Esophagus muscularis mucosa (tissue), 4 donors: ENCODE results near the gene APPL2. TPM values are rescaled to one million over a fixed set of nuclear protein-coding genes. Genes with fewer than 3 reads are reported as not detected.

ENCODE experiments used
- DNase-seq: peaks from one replicate; pipeline ENCODE4 v3.0.0-alpha.2; 2017; ENCODE audit errors: extremely low spot score
- H3K27ac ChIP-seq, 4 donors: fragments of 200-600 bp; sonication (generic); replicated peaks in 1 of 4; 1 replicate in 3 of 4; 2 replicates in 1 of 4; pipeline ENCODE4 v1.5.1; 2016 to 2019; ENCODE audit warnings: mild to moderate bottlenecking in 1 of 4
- H3K27me3 ChIP-seq, 4 donors: fragments of 200-600 bp; sonication (generic); one replicate each; pipeline versions ENCODE4 v1.5.1 to v1.6.0; 2016 to 2019
- H3K36me3 ChIP-seq, 4 donors: fragments of 200-600 bp; sonication (generic); one replicate each; pipeline ENCODE4 v1.5.1; 2016 to 2019
- H3K4me1 ChIP-seq, 4 donors: fragments of 200-600 bp; sonication (generic); one replicate each; pipeline ENCODE4 v1.5.1; 2016 to 2019
- H3K4me3 ChIP-seq, 4 donors: fragments of 200-600 bp; sonication (generic); 1 replicate in 2 of 4; 2 replicates in 2 of 4; pipeline ENCODE4 v1.5.1; 2016 to 2019; ENCODE audit warnings: mild to moderate bottlenecking in 4 of 4, moderate library complexity in 1 of 4
- H3K9me3 ChIP-seq, 4 donors: fragments of 200-600 bp; sonication (generic); 1 replicate in 3 of 4; 2 replicates in 1 of 4; pipeline ENCODE4 v1.5.1; 2016 to 2019
- CTCF ChIP-seq, 3 experiments: fragments of 200-600 bp in 2 of 3; fragments of 450-650 bp in 1 of 3; sonication (generic) in 2 of 3; IDR thresholded peaks; one replicate each; pipeline ENCODE4 v1.5.1; 2017 to 2019; ENCODE audit warnings: antibody characterized with exemption in 3 of 3, mild to moderate bottlenecking in 2 of 3, moderate library complexity in 1 of 3
- EP300 ChIP-seq: sonication (generic); formaldehyde crosslinking; IDR thresholded peaks from one replicate; pipeline ENCODE4 v1.6.1; 2017; ENCODE audit warnings: antibody characterized with exemption
- POLR2A ChIP-seq: fragments of 450-650 bp; IDR thresholded peaks from one replicate; pipeline ENCODE4 v1.6.1; 2017; ENCODE audit warnings: antibody characterized with exemption, moderate library complexity, mild to moderate bottlenecking, low read depth
- POLR2AphosphoS5 ChIP-seq, 2 donors: sonication (generic); formaldehyde crosslinking; IDR thresholded peaks; one replicate each; pipeline ENCODE4 v1.6.1; 2017; ENCODE audit warnings: antibody characterized with exemption in 2 of 2
- WGBS: methylation state at CpG from one replicate; pipeline ENCODE4 v1.1.5; 2018; 5-methylcytosine and 5-hydroxymethylcytosine counted together
- intact Hi-C: fragments of 100-400 bp; cut with DNase I; formaldehyde crosslinking; loops from one replicate; pipeline ENCODE4 v1.15.1; 2023
- total RNA-seq, 4 donors: library from RNA; depleted of rRNA; stranded (reverse); fragments of >200 nt; gene quantifications; one replicate each; pipeline versions ENCODE4 v1.1.0 to v1.2.1, GENCODE V29; 2016

Gene APPL2
- total RNA-seq, 4 donors from 2014 or later = 16.6 to 30.0 (median 23.3) TPM

DNA sequence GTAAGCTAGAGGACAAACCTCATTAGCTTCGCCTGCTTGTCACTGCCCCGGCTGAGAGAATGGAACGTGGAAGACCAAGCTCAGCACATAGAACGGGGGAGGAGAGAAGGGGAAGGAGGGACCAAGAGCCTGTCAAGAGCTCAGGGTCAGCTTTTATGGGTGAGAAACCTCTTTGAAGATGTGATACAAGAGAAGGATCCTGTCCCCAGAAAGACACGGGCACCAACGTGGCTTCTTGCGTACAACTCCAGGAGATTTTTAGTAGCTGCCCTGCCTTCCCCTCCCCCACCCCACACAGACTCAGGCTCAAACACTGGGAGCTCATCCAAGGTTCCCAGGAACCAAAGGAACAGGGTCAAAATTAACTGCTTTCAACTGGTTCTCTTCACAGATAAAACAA, 34.7 kb downstream of the APPL2 start:
- no peak overlapping the region for H3K4me3 ChIP-seq
- H3K4me1 ChIP-seq = peaks cover 0 to 11% (median 2%) of the 10 kb centered on the region in 4 donors
- no peaks in the 10 kb centered on the region for H3K9me3 ChIP-seq
- intact Hi-C loops = no loop called here
- H3K36me3 ChIP-seq = peaks cover 40 to 92% (median 83%) of the 10 kb centered on the region in 4 donors
- DNase-seq = no peak
- WGBS = 81% methylated on average over 7 of the region's 7 CpGs
- H3K27me3 ChIP-seq = no peaks in the 10 kb centered on the region
- no peak overlapping the region for H3K27ac ChIP-seq
- no peak for TF ChIP-seq POLR2A
- no peak for TF ChIP-seq EP300
- no peak for TF ChIP-seq POLR2AphosphoS5 (IDR thresholded peaks at IDR 0.05)

DNA sequence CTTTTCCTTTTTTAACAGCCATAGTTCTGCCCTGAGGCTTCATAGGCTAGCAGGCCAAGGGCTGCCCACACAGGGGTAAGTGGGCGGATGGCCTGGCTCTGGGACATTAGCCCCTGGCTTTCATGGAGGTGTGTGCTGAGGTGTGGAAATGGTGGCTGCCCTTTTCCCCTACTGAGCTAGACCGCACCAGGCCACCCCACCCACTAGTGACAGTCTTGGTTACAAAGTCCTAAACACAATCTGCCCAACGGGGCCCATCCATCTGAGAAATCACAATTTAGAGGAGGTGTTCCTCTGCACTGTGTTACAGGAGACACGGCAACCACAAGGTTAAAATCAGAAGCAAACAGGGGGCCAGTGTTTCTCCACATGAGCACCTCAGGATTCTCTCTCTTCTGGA, 35.6 kb downstream of the APPL2 start:
- no peaks in the 10 kb centered on the region for H3K9me3 ChIP-seq
- H3K27me3 ChIP-seq = no peaks in the 10 kb centered on the region
- TF ChIP-seq POLR2AphosphoS5 (IDR thresholded peaks at IDR 0.05) (no peak), POLR2A (no peak), CTCF (IDR thresholded peaks at IDR 0.05) (no peak), EP300 (no peak)
- intact Hi-C loops = no loop called here
- H3K27ac ChIP-seq = no peak overlapping the region
- H3K4me1 ChIP-seq = peaks cover 0 to 11% (median 2%) of the 10 kb centered on the region in 4 donors
- 100% methylated on average over 4 of the region's 4 CpGs for WGBS
- DNase-seq = no peak
- peaks cover 34 to 90% (median 79%) of the 10 kb centered on the region in 4 donors for H3K36me3 ChIP-seq
- H3K4me3 ChIP-seq = no peak overlapping the region

DNA sequence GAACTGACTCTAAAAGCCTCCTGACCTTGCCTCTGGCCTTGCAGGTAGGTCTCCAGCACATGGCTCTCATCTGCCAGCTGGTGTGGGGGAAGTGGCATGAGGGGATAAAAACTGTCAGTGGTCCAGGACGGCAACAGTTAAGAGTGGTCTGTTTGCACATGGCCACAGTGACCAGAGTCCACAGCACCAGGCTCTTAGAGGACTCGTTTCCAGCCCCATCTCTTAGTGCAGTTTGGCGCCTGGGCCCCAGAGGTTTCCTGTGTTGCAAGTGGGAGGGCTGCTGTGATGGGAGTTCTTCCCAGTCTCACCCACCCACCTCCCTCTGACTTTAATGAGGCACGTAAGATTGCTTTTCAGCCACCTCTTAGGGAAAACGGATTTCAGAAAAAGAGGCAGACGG, 37.0 kb downstream of the APPL2 start:
- Histone ChIP-seq H3K4me1 (peaks cover 0 to 11% (median 2%) of the 10 kb centered on the region in 4 donors), H3K4me3 (no peak overlapping the region), H3K36me3 (peaks cover 29 to 90% (median 79%) of the 10 kb centered on the region in 4 donors), H3K9me3 (no peaks in the 10 kb centered on the region), H3K27me3 (no peaks in the 10 kb centered on the region), H3K27ac (no peak overlapping the region)
- TF ChIP-seq POLR2AphosphoS5 (IDR thresholded peaks at IDR 0.05) = no peak
- TF ChIP-seq CTCF (IDR thresholded peaks at IDR 0.05) = no peak
- no peak for TF ChIP-seq EP300
- TF ChIP-seq POLR2A = no peak
- no peak for DNase-seq
- intact Hi-C loops = no loop called here
- WGBS = 82% methylated on average over 6 of the region's 6 CpGs

GRCh38 chr12:105196090-105196489, 39.9 kb downstream of the APPL2 start:
- 95% methylated on average over 6 of the region's 6 CpGs for WGBS
- peaks cover 25 to 93% (median 82%) of the 10 kb centered on the region in 4 donors for H3K36me3 ChIP-seq

DNA sequence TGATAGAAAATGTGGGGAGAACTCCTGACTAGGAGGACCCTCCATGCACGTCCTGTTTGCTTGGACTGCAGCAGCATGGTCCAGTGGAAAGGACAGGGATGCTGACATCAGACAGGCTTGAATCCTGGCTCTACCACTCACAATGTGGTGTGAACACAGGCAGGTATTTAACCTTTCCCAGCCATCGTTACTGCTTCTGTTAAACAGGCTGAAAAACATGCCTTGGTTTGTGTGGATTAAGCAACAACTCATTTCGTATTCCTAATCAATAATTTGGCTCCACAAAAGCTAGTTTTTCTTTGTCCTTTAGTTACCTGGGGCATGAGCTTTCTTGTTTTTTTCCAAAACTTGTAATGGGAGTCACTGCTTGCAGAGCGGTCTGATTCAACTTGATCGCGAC, 41.0 kb downstream of the APPL2 start:
- Histone ChIP-seq H3K36me3 (peaks cover 25 to 96% (median 89%) of the 10 kb centered on the region in 4 donors), H3K27ac (no peak overlapping the region), H3K9me3 (no peaks in the 10 kb centered on the region), H3K4me3 (no peak overlapping the region), H3K27me3 (no peaks in the 10 kb centered on the region), H3K4me1 (no peaks in the 10 kb centered on the region)
- DNase-seq = no peak
- WGBS = 85% methylated on average over 6 of the region's 6 CpGs
- intact Hi-C loops = no loop called here
- TF ChIP-seq POLR2A = no peak
- TF ChIP-seq CTCF (IDR thresholded peaks at IDR 0.05) = no peak
- TF ChIP-seq POLR2AphosphoS5 (IDR thresholded peaks at IDR 0.05) = no peak
- no peak for TF ChIP-seq EP300

More at GRCh38 chr12:105196090-105196489, 39.9 kb downstream of the APPL2 start:
- Histone ChIP-seq H3K9me3 (no peaks in the 10 kb centered on the region), H3K4me3 (no peak overlapping the region), H3K4me1 (peaks cover 0 to under 1% (median 0%) of the 10 kb centered on the region in 4 donors), H3K27ac (no peak overlapping the region), H3K27me3 (no peaks in the 10 kb centered on the region)
- TF ChIP-seq CTCF (IDR thresholded peaks at IDR 0.05) (no peak), POLR2A (no peak), POLR2AphosphoS5 (IDR thresholded peaks at IDR 0.05) (no peak), EP300 (no peak)
- intact Hi-C loops = no loop called here
- no peak for DNase-seq
